Gastroesophageal sphincter (tissue), 3 donors: Measurements from ENCODE around the gene MIER1.

Source experiments
- CTCF ChIP-seq, 4 experiments: fragments of 200-600 bp in 2 of 4; fragments of 450-650 bp in 2 of 4; sonication (generic) in 1 of 4; IDR thresholded peaks; one replicate each; pipeline ENCODE4 v1.5.1; 2017 to 2019; ENCODE audit warnings: antibody characterized with exemption in 4 of 4, mild to moderate bottlenecking in 2 of 4, moderate library complexity in 2 of 4
- EP300 ChIP-seq: sonication (generic); formaldehyde crosslinking; IDR thresholded peaks from one replicate; pipeline ENCODE4 v1.6.1; 2017; ENCODE audit warnings: antibody characterized with exemption, mild to moderate bottlenecking
- POLR2A ChIP-seq, 2 donors: fragments of 450-650 bp; IDR thresholded peaks; one replicate each; pipeline ENCODE4 v1.6.1; 2017; ENCODE audit warnings: antibody characterized with exemption in 2 of 2, mild to moderate bottlenecking in 2 of 2, moderate library complexity in 1 of 2
- POLR2AphosphoS5 ChIP-seq: sonication (generic); formaldehyde crosslinking; IDR thresholded peaks from one replicate; pipeline ENCODE4 v1.6.1; 2017; ENCODE audit warnings: antibody characterized with exemption

GRCh38 chr1:67031121-67031858 lies 106.5 kb downstream of the MIER1 start:
- TF ChIP-seq CTCF (IDR thresholded peaks at IDR 0.05) (peak in 1 of 4 experiments; percentile 6), POLR2A (IDR thresholded peaks at IDR 0.05) (no peak), POLR2AphosphoS5 (no peak), EP300 (no peak)
